Tracheal epithelial cell (primary cell): ENCODE data around the gene OR4X1. TPM values are rescaled to one million over a fixed set of nuclear protein-coding genes. Genes with fewer than 3 reads are reported as not detected.

Experiments
- total RNA-seq: library from RNA; depleted of rRNA; stranded (reverse); fragments of >200 nt; gene quantifications from 2 replicates; pipeline ENCODE4 v1.2.1, GENCODE V29; 2014

The OR4X1 gene, protein sequence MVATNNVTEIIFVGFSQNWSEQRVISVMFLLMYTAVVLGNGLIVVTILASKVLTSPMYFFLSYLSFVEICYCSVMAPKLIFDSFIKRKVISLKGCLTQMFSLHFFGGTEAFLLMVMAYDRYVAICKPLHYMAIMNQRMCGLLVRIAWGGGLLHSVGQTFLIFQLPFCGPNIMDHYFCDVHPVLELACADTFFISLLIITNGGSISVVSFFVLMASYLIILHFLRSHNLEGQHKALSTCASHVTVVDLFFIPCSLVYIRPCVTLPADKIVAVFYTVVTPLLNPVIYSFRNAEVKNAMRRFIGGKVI
- not detected in 2 replicates for total RNA-seq

DNA sequence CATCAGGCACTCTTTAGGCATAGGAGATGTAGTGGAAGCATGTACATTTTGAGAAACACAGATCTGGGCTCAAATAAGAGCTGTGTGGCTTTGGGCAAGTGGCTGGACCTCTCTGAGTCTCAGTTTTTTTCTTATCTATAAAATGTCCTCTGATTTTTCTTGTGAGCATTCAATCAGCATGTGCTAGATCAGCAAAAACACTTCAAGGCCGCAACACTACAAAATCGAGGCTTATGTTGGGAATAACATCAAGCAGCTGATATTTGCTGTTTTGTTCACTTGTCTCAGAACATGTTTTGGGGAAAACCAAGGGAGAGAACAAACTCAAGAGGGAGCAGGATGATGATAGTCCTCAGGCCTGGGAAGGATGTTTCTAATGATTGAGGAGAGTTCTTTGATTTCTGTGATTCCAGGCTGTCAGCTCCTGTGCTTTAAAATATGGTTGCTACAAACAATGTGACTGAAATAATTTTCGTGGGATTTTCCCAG is at the start of gene OR4X1:
OR4X1 (plus strand) TSS at position 439 of the 489 bp plus-strand sequence; CDS start at position 439, 0 bp downstream.

DNA sequence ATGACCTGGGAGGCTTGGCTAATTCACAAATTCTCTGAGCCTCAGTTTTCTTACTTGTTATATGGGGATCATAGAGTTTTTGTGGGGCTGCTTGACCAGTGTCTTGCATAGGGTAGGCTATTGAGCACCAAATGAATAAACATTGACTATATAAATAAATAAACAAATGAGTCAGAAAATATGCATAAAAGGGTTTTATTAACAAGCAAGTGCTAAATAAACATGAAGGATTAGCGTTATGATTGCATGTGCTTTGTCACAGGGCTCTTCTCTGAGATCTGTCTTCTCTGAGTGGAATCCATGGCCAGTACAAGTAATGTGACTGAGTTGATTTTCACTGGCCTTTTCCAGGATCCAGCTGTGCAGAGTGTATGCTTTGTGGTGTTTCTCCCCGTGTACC is 47.2 kb upstream of the OR4X1 start, which contains the start of gene OR4B1:
OR4B1 (plus strand) TSS at position 301 of the 400 bp plus-strand sequence; CDS start at position 301, 0 bp downstream.

DNA sequence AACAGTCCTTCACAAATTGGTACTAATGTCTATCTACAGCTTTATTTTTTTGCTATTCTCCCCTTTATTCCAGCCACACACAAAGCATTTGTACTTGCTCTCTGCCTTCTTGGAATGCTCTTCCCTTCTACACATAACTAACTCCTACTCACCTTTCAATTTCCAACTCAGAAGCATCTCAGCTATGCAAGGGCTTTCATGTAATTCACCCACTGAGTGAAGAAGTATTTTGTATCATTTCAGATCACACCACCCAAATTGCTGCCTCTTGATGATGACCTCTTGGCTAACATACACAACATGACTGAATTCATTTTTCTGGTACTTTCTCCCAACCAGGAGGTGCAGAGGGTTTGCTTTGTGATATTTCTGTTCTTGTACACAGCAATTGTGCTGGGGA is 18.9 kb upstream of the OR4X1 start, which contains the start of gene OR4X2:
OR4X2 (plus strand) TSS at position 301 of the 400 bp plus-strand sequence; CDS start at position 301, 0 bp downstream.

DNA sequence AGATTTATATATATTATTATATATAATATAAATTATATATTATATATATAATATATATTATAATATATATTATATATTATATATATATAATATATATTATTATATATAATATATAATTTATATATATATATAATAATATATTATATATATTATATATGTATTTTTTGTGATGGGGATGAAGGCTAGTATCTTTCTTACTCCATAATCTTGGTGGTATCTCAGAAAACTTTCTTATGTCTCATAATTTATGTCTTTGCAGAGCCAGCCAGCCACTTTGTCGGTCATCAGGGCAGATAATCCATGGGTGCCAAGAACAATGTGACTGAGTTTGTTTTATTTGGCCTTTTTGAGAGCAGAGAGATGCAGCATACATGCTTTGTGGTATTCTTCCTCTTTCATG is 42.3 kb downstream of the OR4X1 start, which contains the start of gene OR4S1:
OR4S1 (plus strand) TSS at position 301 of the 400 bp plus-strand sequence; CDS start at position 301, 0 bp downstream.

Other genes with a start within 250 kb of the OR4X1 start
- gene OR4B1, start 47.1 kb upstream of the OR4X1 start, total RNA-seq: not detected in 2 replicates
- not detected in 2 replicates for gene OR4X2, start 18.8 kb upstream of the OR4X1 start, total RNA-seq
- gene OR4S1, start 42.4 kb downstream of the OR4X1 start, total RNA-seq: not detected in 2 replicates
- not detected in 2 replicates for gene OR4C3, start 61.1 kb downstream of the OR4X1 start, total RNA-seq
- not detected in 2 replicates for gene OR4C5, start 102.6 kb downstream of the OR4X1 start, total RNA-seq
- gene OR4A47, start 224.9 kb downstream of the OR4X1 start, total RNA-seq: not detected in 2 replicates